ENCODE measurements around the gene DLGAP1. TPM values are rescaled to one million over a fixed set of nuclear protein-coding genes. Genes with fewer than 3 reads are reported as not detected.

Gene DLGAP1
- total and polyA plus RNA-seq, 4 donors: 0.06 to 1.2 (median 0.17) TPM; not detected in 1

DNA sequence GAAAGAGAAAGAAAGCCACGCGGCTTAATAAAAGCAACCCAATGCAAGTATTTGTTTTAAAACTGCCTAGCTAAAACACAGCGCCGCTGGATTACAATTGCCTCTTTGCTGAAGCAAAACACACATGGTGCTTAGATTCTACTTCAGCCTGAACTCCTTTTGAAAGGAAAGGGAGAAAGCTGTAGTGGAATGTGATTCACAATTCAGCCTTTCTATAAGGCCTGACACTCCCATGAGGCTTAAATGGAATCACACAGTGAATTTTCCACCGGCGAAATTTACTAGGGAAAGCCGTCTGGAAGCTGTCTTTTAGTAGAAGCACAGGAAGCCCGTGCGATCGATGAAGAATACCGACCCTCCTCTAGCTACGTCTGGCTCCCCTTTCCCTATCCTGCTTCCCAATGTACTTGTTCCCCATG lies 348.0 kb downstream of the DLGAP1 start:
- Histone ChIP-seq H3K4me1 (ENCODE audit: control insufficient read depth in 4 of 4, insufficient read depth in 4 of 4, low read length in 3 of 4) (no peaks in the 10 kb centered on the region), H3K9ac (ENCODE audit: low read depth in 1 of 2, low read length in 2 of 2) (no peak overlapping the region), H3K27ac (ENCODE audit: low read depth in 1 of 2, low read length in 2 of 2) (no peak overlapping the region), H3K9me3 (ENCODE audit: control insufficient read depth in 4 of 4, low read length in 3 of 4) (no peaks in the 10 kb centered on the region), H3K4me3 (ENCODE audit: low read depth in 1 of 3, low read length in 3 of 3) (no peak overlapping the region), H3K36me3 (ENCODE audit: control insufficient read depth in 4 of 4, insufficient read depth in 3 of 4, low read depth in 1 of 4, low read length in 3 of 4) (no peaks in the 10 kb centered on the region), H3K27me3 (ENCODE audit: control insufficient read depth in 4 of 4, insufficient read depth in 4 of 4, low read length in 3 of 4) (no peaks in the 10 kb centered on the region)
- no peak for DNase-seq (ENCODE audit: low spot score)
- WGBS: 76% methylated on average over 12 of the region's 12 CpGs
- TF ChIP-seq JUND (IDR thresholded peaks at IDR 0.05) (no peak), TAF1 (conservative IDR thresholded peaks at IDR 0.05) (no peak), FOXA2 (IDR thresholded peaks at IDR 0.05) (no peak), RAD21 (IDR thresholded peaks at IDR 0.05) (no peak)

DNA sequence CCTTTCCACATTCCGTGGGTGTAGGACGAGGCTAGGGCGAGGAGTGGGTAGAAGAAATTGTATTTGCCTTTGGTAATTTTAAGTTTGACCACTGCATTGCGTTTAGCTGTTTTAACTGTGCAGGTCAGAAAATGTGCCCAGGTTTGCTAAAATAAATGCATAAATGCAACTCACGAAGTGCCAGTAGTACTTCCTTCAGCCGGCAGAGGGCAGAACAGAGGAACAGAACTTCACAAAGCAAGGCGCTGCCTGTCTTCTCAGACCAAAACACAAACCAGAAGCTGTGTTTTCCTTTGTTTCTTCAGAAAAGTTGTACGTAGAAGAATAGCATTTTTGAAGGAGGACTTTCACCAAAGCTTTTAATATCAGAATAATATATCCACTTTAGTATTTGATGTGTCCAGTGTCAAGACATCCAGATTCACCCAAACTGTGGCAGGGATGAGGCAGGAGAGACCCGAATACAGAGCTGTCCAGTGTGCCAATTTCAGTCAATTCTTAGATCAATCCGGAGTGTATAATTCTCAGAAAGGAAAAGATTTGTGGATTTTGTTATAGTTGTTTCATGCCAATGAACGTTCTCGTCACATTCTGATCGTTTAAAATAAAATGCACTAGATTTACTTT lies 348.6 kb downstream of the DLGAP1 start:
- Histone ChIP-seq H3K4me1 (ENCODE audit: control insufficient read depth in 4 of 4, insufficient read depth in 4 of 4, low read length in 3 of 4) (no peaks in the 10 kb centered on the region), H3K36me3 (ENCODE audit: control insufficient read depth in 4 of 4, insufficient read depth in 3 of 4, low read depth in 1 of 4, low read length in 3 of 4) (no peaks in the 10 kb centered on the region), H3K4me3 (ENCODE audit: low read depth in 1 of 3, low read length in 3 of 3) (no peak overlapping the region), H3K9ac (ENCODE audit: low read depth in 1 of 2, low read length in 2 of 2) (no peak overlapping the region), H3K27me3 (ENCODE audit: control insufficient read depth in 4 of 4, insufficient read depth in 4 of 4, low read length in 3 of 4) (no peaks in the 10 kb centered on the region), H3K27ac (ENCODE audit: low read depth in 1 of 2, low read length in 2 of 2) (no peak overlapping the region), H3K9me3 (ENCODE audit: control insufficient read depth in 4 of 4, low read length in 3 of 4) (no peaks in the 10 kb centered on the region)
- 41% methylated on average over 13 of the region's 13 CpGs for WGBS
- DNase-seq (ENCODE audit: low spot score): peak; percentile 74
- TF ChIP-seq RAD21 (IDR thresholded peaks at IDR 0.05) (peak; percentile 71 to 81), JUND (IDR thresholded peaks at IDR 0.05) (no peak)
- TF ChIP-seq, protein P1, sequence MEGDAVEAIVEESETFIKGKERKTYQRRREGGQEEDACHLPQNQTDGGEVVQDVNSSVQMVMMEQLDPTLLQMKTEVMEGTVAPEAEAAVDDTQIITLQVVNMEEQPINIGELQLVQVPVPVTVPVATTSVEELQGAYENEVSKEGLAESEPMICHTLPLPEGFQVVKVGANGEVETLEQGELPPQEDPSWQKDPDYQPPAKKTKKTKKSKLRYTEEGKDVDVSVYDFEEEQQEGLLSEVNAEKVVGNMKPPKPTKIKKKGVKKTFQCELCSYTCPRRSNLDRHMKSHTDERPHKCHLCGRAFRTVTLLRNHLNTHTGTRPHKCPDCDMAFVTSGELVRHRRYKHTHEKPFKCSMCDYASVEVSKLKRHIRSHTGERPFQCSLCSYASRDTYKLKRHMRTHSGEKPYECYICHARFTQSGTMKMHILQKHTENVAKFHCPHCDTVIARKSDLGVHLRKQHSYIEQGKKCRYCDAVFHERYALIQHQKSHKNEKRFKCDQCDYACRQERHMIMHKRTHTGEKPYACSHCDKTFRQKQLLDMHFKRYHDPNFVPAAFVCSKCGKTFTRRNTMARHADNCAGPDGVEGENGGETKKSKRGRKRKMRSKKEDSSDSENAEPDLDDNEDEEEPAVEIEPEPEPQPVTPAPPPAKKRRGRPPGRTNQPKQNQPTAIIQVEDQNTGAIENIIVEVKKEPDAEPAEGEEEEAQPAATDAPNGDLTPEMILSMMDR (IDR thresholded peaks at IDR 0.05; ENCODE audit: low read depth, low read length, missing input control): peak; percentile 80

DNA sequence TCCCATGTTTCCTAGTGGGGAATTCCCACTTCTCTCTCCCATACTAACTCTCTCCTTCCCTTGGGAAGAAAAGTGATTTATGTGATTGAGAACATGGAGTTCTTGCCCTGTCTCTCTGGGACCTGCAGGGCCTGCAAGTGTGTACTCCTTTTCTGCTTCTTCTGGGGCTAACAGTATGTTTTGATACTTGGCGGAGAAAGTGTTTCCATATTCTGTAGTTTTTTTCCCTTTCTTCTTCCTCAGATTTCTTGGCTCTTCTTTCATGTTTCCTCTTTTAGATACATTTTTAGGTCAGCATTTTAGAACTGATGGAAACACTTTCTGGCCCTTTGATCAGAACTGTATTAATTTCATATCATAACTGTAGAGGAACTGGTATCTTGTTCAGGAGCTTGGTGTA lies 352.2 kb downstream of the DLGAP1 start:
- DNase-seq (ENCODE audit: low spot score): no peak
- no peak overlapping the region for H3K9ac ChIP-seq (ENCODE audit: low read depth in 1 of 2, low read length in 2 of 2)
- H3K27ac ChIP-seq (ENCODE audit: low read depth in 1 of 2, low read length in 2 of 2): no peak overlapping the region
- no peaks in the 10 kb centered on the region for H3K27me3 ChIP-seq (ENCODE audit: control insufficient read depth in 4 of 4, insufficient read depth in 4 of 4, low read length in 3 of 4)
- no peak overlapping the region for H3K4me3 ChIP-seq (ENCODE audit: low read depth in 1 of 3, low read length in 3 of 3)
- WGBS: 97% methylated on average over 1 of the region's 1 CpG
- no peaks in the 10 kb centered on the region for H3K36me3 ChIP-seq (ENCODE audit: control insufficient read depth in 4 of 4, insufficient read depth in 3 of 4, low read depth in 1 of 4, low read length in 3 of 4)
- no peaks in the 10 kb centered on the region for H3K4me1 ChIP-seq (ENCODE audit: control insufficient read depth in 4 of 4, insufficient read depth in 4 of 4, low read length in 3 of 4)
- H3K9me3 ChIP-seq (ENCODE audit: control insufficient read depth in 4 of 4, low read length in 3 of 4): no peaks in the 10 kb centered on the region
- TF ChIP-seq EGR1 (IDR thresholded peaks at IDR 0.05; ENCODE audit: low read depth in 2 of 2) (no peak), NR2F2 (IDR thresholded peaks at IDR 0.05) (no peak), YY1 (IDR thresholded peaks at IDR 0.05) (no peak), JUND (IDR thresholded peaks at IDR 0.05) (no peak), HNF4G (IDR thresholded peaks at IDR 0.05) (no peak), RAD21 (IDR thresholded peaks at IDR 0.05) (no peak), FOXA2 (IDR thresholded peaks at IDR 0.05) (no peak), HNF4A (conservative IDR thresholded peaks at IDR 0.05) (no peak), GABPA (IDR thresholded peaks at IDR 0.05 in 1 of 2, conservative IDR thresholded peaks at IDR 0.05 in 1 of 2) (no peak), SP1 (IDR thresholded peaks at IDR 0.05) (no peak), FOXA1 (IDR thresholded peaks at IDR 0.05) (no peak), RXRA (IDR thresholded peaks at IDR 0.05) (no peak), TAF1 (conservative IDR thresholded peaks at IDR 0.05) (no peak)
- TF ChIP-seq, protein P2, sequence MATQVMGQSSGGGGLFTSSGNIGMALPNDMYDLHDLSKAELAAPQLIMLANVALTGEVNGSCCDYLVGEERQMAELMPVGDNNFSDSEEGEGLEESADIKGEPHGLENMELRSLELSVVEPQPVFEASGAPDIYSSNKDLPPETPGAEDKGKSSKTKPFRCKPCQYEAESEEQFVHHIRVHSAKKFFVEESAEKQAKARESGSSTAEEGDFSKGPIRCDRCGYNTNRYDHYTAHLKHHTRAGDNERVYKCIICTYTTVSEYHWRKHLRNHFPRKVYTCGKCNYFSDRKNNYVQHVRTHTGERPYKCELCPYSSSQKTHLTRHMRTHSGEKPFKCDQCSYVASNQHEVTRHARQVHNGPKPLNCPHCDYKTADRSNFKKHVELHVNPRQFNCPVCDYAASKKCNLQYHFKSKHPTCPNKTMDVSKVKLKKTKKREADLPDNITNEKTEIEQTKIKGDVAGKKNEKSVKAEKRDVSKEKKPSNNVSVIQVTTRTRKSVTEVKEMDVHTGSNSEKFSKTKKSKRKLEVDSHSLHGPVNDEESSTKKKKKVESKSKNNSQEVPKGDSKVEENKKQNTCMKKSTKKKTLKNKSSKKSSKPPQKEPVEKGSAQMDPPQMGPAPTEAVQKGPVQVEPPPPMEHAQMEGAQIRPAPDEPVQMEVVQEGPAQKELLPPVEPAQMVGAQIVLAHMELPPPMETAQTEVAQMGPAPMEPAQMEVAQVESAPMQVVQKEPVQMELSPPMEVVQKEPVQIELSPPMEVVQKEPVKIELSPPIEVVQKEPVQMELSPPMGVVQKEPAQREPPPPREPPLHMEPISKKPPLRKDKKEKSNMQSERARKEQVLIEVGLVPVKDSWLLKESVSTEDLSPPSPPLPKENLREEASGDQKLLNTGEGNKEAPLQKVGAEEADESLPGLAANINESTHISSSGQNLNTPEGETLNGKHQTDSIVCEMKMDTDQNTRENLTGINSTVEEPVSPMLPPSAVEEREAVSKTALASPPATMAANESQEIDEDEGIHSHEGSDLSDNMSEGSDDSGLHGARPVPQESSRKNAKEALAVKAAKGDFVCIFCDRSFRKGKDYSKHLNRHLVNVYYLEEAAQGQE (IDR thresholded peaks at IDR 0.05): no peak
- TF ChIP-seq, protein P3, sequence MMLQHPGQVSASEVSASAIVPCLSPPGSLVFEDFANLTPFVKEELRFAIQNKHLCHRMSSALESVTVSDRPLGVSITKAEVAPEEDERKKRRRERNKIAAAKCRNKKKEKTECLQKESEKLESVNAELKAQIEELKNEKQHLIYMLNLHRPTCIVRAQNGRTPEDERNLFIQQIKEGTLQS (IDR thresholded peaks at IDR 0.05): no peak
- TF ChIP-seq, protein P4, sequence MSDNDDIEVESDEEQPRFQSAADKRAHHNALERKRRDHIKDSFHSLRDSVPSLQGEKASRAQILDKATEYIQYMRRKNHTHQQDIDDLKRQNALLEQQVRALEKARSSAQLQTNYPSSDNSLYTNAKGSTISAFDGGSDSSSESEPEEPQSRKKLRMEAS (IDR thresholded peaks at IDR 0.05): no peak
- TF ChIP-seq, protein P1 (IDR thresholded peaks at IDR 0.05; ENCODE audit: low read depth, low read length, missing input control): no peak
- TF ChIP-seq, protein P5, sequence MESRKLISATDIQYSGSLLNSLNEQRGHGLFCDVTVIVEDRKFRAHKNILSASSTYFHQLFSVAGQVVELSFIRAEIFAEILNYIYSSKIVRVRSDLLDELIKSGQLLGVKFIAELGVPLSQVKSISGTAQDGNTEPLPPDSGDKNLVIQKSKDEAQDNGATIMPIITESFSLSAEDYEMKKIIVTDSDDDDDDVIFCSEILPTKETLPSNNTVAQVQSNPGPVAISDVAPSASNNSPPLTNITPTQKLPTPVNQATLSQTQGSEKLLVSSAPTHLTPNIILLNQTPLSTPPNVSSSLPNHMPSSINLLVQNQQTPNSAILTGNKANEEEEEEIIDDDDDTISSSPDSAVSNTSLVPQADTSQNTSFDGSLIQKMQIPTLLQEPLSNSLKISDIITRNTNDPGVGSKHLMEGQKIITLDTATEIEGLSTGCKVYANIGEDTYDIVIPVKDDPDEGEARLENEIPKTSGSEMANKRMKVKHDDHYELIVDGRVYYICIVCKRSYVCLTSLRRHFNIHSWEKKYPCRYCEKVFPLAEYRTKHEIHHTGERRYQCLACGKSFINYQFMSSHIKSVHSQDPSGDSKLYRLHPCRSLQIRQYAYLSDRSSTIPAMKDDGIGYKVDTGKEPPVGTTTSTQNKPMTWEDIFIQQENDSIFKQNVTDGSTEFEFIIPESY (IDR thresholded peaks at IDR 0.05): no peak

Measured in liver (tissue), 9 donors.